Hematopoietic multipotent progenitor cell treated with erythropoietin and hydrocortisone succinate and interleukin-3 and kit ligand, for 15 days (in vitro differentiated cells): ENCODE results near the gene PSEN1.

ENCODE experiments used
- DNase-seq: peaks from one replicate; pipeline ENCODE4 v3.0.0-alpha.2; 2015; ENCODE audit warnings: low spot score

The PSEN1 gene

DNA sequence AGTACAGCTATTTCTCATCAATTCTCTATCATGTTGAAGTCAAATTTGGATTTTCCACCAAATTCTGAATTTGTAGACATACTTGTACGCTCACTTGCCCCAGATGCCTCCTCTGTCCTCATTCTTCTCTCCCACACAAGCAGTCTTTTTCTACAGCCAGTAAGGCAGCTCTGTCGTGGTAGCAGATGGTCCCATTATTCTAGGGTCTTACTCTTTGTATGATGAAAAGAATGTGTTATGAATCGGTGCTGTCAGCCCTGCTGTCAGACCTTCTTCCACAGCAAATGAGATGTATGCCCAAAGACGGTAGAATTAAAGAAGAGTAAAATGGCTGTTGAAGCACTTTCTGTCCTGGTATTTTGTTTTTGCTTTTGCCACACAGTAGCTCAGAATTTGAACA lies 83.8 kb downstream of the PSEN1 start:
- no peak for DNase-seq

- no peak for DNase-seq
These were observed 84.3 kb downstream of the PSEN1 start for GRCh38 chr14:73220634-73221033.

DNA sequence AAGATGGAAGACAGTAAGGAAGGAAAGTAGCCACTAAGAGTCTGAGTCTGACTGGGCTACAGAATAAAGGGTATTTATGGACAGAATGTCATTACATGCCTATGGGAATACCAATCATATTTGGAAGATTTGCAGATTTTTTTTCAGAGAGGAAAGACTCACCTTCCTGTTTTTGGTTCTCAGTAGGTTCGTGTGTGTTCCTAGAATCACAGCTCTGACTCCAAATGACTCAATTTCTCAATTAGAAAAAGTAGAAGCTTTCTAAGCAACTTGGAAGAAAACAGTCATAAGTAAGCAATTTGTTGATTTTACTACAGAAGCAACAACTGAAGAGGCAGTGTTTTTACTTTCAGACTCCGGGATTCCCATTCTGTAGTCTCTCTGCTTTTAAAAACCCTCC lies 85.6 kb downstream of the PSEN1 start:
- DNase-seq = no peak

DNA sequence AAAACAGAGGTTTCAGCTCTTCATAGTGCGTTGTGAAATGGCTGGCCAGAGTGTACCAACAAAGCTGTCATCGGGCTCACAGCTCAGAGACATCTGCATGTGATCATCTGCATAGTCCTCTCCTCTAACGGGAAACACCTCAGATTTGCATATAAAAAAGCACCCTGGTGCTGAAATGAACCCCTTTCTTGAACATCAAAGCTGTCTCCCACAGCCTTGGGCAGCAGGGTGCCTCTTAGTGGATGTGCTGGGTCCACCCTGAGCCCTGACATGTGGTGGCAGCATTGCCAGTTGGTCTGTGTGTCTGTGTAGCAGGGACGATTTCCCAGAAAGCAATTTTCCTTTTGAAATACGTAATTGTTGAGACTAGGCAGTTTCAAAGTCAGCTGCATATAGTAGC lies 86.7 kb downstream of the PSEN1 start:
- no peak for DNase-seq

DNA sequence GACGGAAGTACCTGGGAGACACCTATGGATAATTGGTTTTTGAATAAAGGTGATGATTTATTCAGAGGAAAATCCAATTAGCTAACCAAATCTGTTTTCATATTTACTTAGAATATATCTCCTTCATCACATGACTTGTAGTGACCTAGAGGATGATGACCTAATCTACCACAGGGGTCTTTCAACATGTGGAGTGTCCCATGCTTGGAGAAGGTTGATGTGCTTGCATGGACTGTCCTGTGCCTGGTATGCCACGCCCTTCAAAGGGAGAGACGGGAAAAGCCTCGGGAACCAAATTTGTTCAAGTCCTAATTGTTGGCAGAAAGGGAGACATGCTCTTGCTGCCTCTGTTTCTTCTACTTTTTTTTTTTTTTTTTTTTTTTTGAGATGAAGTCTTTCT lies 89.2 kb downstream of the PSEN1 start:
- DNase-seq = no peak

- no peak for DNase-seq
These were observed 91.8 kb downstream of the PSEN1 start for GRCh38 chr14:73227812-73228781.

GRCh38 chr14:73230051-73230450 lies 93.7 kb downstream of the PSEN1 start:
- no peak for DNase-seq

GRCh38 chr14:73231981-73232851 lies 95.9 kb downstream of the PSEN1 start:
- no peak for DNase-seq

DNA sequence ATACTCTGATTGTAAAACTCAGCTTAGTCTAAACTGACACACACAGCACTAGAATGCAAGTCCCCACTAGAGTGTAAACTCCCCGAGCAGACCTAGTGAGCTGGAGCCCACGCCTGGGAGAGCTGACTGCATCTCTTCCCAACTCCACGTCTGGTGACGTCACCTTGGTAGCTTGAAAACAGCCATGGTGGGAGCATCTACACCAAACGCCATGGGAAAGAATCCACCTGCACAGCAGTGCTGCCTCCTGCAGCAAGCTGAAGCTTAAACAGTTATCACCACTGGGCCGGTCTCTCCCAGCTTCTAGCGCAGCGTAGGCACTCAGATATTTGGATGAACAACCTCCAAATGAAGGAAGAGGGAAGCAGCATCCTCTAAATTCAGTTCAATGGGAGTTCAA lies 96.7 kb downstream of the PSEN1 start:
- DNase-seq = no peak

GRCh38 chr14:73233564-73233963 lies 97.3 kb downstream of the PSEN1 start:
- DNase-seq = no peak

DNA sequence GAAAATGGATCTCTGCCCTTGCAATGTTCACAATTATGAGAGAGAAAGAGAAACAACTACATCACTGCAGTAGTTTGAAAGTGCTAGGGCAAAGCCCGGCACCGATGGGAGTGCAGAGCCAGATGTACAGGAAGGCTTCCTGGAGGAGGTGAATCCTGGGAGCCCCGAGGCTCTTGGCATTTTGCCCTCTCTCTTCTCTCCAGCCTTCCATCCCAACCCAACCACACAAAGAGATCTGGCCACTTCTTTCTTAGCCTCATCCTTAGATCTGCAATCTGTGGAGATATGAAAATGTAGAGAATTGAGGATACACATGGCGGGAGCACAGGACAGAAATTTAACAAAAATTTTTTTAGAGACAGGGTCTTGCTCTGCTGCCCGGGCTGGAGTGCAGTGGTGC lies 97.7 kb downstream of the PSEN1 start:
- no peak for DNase-seq

- no peak for DNase-seq
These were observed 98.5 kb downstream of the PSEN1 start for GRCh38 chr14:73234586-73235394.

GRCh38 chr14:73235531-73236155 lies 99.3 kb downstream of the PSEN1 start:
- no peak for DNase-seq

DNA sequence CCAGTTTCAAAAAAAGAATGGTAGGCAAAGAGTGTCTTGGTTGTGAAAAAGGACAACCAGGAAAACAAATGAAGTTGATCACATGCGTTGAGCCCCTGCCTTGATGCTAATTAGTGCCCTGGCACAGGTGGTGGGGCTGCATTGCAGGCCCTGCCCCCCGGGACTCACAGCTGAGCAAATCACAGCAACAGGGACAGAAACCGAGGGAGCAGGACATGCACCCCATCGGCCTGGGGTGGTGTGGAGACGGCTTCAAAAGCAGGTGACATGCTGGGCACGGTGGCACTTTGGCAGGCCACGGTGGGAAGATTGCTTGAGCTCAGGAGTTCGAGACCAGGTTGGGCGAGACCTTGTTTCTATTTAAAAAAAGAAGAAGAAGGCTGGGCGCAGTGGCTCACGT lies 99.8 kb downstream of the PSEN1 start:
- DNase-seq = no peak

GRCh38 chr14:73236752-73237218 lies 100.5 kb downstream of the PSEN1 start:
- DNase-seq = no peak

- DNase-seq = no peak
These were observed 101.0 kb downstream of the PSEN1 start, which contains the start of gene PAPLN for GRCh38 chr14:73237219-73237785. Gene PAPLN (plus strand): TSS chr14:73237506. CDS start chr14:73239779, 2,273 bp downstream.

- DNase-seq = no peak
These were observed 101.6 kb downstream of the PSEN1 start for GRCh38 chr14:73237786-73238423.

- no peak for DNase-seq
These were observed 102.1 kb downstream of the PSEN1 start for GRCh38 chr14:73238424-73238852.

GRCh38 chr14:73238941-73239340 lies 102.6 kb downstream of the PSEN1 start:
- no peak for DNase-seq
